ENCODE results near the gene CCNK.
A peak's percentile ranks its signal among the peaks of the same experiment; 100 is the strongest.

CCNK gene

GRCh38 chr14:99467336-99468078 is 13.7 kb upstream of the CCNK start:
- no peak for DNase-seq

- DNase-seq: no peak
Observed at GRCh38 chr14:99468081-99468480, 13.1 kb upstream of the CCNK start.

DNA sequence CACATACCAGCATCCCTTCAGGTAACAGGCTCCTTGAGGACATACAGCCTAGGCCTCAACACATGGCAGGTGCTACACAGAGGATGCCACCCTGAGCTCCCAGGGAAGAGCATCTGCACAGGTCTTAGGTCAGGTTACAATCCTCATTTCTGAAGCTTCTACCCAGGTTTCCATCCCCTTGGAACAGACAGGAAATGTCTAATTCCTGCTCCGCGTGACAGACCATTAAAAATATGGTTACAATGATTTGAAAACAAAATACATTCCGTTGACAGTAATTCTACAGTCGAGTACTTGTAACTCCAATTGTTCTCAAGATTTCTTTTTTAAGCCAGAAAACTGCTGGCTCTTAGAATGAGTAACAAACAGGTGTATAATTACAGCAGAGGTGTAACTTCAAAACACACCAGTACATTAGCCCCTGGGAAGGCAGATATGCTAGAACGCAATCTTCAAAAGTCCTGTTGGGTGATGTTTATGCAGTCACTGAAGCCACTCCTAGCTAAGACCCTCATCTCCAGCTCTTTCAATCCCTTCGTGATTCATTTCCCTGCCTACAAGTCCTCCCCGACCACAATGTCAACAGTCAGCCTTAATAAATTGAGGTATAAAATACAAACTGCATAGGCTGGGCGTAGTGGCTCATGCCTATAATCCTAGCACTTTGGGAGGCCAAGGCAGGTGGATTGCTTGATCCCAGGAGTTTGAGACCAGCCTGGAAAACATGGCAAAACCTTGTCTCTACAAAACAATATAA is 12.2 kb upstream of the CCNK start:
- no peak for DNase-seq

- no peak for DNase-seq
Observed at GRCh38 chr14:99471731-99472130, 9.5 kb upstream of the CCNK start.

DNA sequence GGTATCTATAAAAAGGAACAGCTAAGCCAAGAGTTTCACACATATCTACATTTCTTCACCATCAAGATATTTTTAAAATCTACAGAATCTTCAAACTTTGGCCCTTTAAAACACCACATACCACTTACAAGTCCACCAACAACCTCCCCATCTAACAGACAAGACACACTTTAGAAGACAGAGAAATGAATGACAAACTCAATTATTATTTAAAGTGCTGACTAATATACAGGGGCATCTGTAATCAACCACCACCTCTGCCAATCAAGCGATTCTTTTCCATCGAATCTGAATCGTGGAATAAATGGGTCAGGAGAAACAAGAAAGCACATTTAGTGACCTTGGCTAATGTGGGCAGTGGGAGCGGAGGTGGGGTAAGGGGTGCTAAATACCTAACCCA is 8.3 kb upstream of the CCNK start:
- DNase-seq: no peak

DNA sequence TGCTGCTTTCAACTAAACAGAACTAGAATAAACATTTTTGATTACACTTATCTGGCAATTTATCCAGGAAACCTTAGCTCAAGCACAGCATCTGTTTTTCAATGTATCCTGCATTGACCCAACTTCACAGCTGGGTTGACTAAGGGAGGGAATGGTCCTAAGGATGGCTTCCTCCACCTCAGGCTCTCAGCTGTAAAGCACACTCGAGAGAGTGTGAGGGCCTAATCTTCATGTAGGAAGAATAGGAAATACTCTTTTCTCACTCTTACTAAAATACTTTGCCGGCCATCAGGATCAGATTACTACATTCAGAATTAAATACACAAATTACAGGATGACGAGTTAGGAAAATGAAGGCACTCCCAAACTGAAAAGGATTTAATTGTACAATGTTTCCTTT is 7.8 kb upstream of the CCNK start:
- DNase-seq: no peak

DNA sequence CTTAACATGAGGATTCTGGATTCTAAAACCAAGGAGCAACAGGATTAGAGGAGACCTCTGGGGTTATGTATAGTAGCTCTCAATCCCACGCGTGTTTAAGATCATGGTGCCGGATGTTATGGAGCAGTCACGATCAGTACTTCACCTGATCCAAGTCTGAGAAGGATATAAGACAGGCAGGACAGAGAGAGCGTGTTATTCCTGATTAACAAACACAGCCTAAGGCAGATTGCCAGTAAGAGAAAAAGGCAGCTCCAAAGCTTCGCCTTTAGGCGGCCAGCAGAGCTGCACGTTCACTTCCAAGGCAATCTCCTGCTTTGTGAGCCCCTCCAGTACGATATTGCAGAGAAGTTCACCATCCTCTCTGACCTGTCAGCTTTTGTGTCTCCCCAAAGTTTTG is 6.0 kb upstream of the CCNK start:
- no peak for DNase-seq

- DNase-seq: no peak
Observed at GRCh38 chr14:99475660-99476059, 5.5 kb upstream of the CCNK start.

DNA sequence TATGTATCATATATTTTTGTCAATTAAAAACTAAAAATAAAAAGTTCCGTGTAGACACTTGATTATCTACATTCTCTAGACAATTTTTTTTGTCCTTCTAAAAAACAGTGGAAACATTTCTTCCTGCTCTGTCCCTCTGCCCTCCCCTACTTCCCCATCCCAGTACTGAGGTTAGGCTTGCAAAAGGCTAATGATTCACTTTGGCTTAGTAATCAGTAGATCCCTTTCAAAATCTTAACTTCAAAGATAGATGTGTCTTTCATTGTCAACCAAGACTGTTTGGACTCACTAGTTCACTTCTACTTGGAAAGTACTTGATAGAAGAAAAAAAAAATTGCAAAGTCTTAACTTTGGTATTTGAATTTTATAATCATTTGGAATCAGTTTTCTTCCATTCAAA is 4.3 kb upstream of the CCNK start:
- no peak for DNase-seq

DNA sequence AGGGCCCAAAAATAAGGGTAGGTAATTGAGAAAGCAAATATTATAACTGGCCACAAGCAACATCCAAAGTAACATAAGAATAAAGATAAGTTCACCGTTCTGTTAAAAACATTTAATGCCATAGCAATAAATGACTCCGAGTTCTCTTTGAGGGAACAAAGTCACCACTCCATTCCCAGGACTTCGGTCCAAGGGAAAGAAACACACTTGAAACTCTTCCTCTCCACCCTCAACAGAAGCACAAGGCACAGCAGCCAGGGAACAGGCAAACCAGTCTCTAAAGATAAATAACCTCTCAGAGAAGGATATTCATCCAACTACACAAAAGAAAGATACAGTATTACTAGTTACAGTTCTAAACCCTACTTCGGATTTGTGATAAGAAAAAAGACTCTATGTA is 3.1 kb upstream of the CCNK start:
- no peak for DNase-seq

GRCh38 chr14:99479160-99479905 is 1.9 kb upstream of the CCNK start:
- DNase-seq: peak; percentile 15

- peak; percentile 56 for DNase-seq
Observed at GRCh38 chr14:99479906-99480869, 1.0 kb upstream of the CCNK start, which contains the start of gene SETD3. Gene SETD3 (minus strand): TSS chr14:99480859. CDS start chr14:99465805, 15,054 bp downstream.

DNA sequence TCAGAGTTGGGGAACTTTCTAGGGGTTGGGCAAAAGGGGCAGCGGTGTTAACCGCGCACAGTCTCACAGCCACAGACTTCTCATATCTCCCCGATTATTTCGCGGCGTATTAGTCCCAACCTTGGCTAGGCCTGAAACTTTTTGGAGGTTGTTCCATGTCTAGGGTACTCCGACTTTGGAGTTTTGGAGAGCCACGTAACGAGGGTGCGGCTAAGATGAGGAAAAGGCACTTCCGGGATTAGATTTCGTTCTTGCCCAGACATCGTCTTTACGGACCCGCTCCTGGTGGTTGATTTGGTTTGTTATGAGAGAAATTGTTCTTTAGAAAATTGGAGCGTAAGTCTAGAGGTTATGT is 513 bp downstream of the CCNK start:
- DNase-seq: peak; percentile 4

DNA sequence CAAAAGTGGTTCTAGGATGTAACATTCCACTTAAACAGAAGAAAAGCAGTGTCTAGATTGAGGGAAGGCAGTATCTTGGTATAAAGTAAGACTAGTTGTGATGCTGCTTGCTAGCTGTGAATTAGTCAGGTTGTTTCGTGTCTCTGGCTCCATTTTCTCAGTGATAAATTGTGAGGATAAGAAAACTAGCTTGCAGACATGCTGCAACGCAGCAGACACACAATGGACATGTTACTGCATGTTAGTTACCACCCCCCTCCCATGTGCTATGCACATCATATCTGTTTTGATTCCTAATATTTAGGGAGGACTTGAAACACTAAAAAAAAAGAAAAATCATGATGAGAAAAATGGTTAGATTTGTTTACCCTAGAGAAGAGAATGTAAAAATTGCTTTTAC is 2.9 kb downstream of the CCNK start:
- DNase-seq: no peak

DNA sequence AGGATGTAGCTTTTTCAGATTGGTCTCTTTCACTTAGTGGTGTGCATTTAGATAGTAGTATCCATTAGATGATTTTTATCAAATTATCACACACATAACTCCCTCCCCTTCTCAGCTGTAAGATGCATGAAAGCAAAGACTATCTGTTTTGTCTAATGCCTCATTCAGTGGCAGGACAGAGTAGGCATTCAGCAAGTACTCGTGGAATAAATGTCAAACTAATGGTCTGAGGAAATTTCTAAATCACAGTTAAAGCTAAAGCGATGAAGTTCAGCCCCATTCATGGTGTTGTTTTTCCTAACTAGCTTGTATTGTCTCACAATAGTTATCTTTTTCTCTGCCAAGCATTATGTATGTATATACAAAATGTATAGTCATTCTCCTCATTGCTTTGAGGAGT is 16.1 kb downstream of the CCNK start:
- no peak for DNase-seq

DNA sequence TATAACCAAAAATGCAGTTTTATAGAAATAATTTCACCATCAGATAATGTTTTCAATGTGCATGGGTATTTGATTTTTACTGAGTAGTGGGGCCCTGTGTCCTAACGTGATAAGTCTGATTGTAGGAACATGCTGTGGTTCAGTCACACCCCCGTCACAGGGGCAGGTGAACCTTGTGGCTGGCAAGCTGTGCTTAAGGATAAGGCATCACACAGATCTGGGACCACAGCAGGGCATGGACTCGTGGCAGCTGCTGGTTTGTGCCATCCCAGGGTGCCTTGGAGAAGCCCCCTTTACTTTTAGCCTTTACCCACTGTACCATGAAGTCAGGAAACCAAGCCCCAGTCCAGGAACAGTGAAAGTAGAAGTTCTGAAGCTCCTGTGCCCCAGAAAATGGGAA is 16.7 kb downstream of the CCNK start:
- no peak for DNase-seq

DNA sequence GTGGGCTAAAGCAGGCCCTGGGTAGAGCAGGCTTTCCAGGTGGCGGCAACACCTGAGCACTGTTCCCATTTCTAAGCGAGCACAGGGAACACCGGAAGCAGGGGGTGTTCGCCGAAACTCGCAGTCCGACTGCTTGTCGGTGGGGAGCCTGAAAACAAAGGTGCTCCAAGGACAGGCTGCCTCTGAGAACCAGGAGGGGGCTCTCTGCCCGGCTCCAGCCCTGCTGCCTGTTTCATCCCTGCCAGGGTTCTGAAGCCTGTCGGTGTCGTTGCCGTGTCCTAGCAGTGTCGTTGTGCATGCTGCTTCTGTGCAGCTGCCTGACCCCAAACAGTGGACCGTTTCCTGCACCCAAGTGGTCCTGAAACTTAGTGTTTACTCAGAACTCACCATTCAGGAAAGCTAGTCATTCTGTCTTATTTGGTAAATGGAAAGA is 21.8 kb downstream of the CCNK start:
- no peak for DNase-seq

- DNase-seq: no peak
Observed at GRCh38 chr14:99503848-99504453, 22.7 kb downstream of the CCNK start.

GRCh38 chr14:99505089-99505488 is 23.9 kb downstream of the CCNK start:
- no peak for DNase-seq

DNA sequence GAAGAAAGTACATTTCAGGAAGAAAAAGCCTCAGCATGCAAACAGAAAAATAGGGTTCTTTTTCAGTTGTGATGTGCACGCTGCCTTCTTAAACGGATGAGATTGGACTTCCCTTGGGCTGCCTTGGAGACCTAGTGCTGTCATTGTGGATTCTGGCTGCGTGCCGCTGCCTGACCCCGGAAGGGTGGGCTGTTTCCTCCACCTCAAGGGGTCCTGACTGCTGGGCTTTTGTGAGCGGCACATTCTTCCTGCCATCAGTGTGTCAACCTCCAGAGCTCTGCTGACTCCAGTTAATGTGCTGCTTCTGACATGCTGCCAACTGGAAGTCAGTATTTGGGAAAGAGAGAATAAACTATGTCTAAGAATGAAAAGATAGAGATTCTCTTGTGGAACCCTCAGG is 25.1 kb downstream of the CCNK start:
- DNase-seq: no peak

- DNase-seq: no peak
Observed at GRCh38 chr14:99507860-99508640, 26.8 kb downstream of the CCNK start.

All from amniotic stem cell (primary cell).